AG09319 (cell line): ENCODE results near the gene PAXIP1.

Source experiments
- DNase-seq: peaks from one replicate; pipeline ENCODE4 v3.0.0-alpha.2; 2010; ENCODE audit warnings: low read depth; ENCODE audit errors: extremely low read depth
- CTCF ChIP-seq: IDR thresholded peaks from 2 replicates; pipeline ENCODE4 v1.5.1; 2011; ENCODE audit warnings: low read depth, mild to moderate bottlenecking, inconsistent platforms, low read length, moderate library complexity

The PAXIP1 gene

GRCh38 chr7:154907651-154908620, 95.0 kb downstream of the PAXIP1 start:
- TF ChIP-seq CTCF: no peak
- no peak for DNase-seq

GRCh38 chr7:154906736-154907355, 96.1 kb downstream of the PAXIP1 start:
- no peak for DNase-seq
- TF ChIP-seq CTCF: no peak

GRCh38 chr7:154906201-154906600, 96.7 kb downstream of the PAXIP1 start:
- DNase-seq: no peak
- no peak for TF ChIP-seq CTCF

- no peak for DNase-seq
- TF ChIP-seq CTCF: no peak
Observed at GRCh38 chr7:154905615-154906014, 97.3 kb downstream of the PAXIP1 start.

GRCh38 chr7:154905146-154905545, 97.8 kb downstream of the PAXIP1 start:
- TF ChIP-seq CTCF: no peak
- DNase-seq: no peak

- no peak for DNase-seq
- no peak for TF ChIP-seq CTCF
Observed at GRCh38 chr7:154903083-154903731, 99.7 kb downstream of the PAXIP1 start.
